T-helper 22 cell (primary cell): ENCODE measurements around the gene STX5.
"Not testable (repeated sequence)": the region's sequence is repeated elsewhere in the genome, so short reads cannot be mapped to it uniquely, and the experiment has no call there.

Experiments used
- DNase-seq: peaks from one replicate; pipeline ENCODE4 v3.0.0-alpha.2; 2020; ENCODE audit warnings: low read depth

The STX5 gene

DNA sequence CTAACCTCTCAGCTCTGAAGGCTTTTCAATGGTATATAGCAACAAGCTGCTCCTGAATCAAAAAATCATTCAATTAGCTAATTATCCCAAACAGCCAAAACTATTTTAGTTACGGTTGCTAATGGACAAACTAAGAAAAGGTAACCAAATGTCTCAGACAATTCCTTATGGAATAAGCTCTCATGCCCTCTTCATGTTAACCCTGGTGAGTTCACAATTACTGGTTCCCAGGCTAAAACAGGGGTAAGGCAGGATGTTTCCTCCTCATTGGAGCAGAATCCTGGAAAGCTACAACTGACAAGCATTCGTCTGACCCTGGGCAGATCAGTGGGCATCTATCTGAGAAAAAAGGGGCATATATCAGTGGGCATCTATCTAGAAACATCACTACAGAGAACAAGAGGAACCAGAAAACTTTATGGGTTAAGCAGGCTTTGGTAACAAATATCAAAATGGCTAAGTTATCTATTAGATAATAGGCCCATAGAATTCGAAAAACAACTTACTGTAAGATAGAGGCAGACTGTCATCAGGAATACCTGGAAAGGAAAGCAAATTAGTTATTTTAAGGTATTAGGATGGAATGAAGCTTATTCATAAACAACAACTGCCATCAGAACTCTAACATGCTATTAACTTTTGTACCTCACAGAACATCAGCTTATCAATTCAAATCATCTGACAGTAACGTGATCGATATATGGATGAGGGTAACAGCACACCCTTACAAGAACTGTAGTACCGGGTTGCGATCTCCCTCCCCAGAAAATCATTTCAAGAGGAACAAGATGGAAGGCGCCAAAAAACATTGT, 22.4 kb upstream of the STX5 start:
- DNase-seq: no peak

DNA sequence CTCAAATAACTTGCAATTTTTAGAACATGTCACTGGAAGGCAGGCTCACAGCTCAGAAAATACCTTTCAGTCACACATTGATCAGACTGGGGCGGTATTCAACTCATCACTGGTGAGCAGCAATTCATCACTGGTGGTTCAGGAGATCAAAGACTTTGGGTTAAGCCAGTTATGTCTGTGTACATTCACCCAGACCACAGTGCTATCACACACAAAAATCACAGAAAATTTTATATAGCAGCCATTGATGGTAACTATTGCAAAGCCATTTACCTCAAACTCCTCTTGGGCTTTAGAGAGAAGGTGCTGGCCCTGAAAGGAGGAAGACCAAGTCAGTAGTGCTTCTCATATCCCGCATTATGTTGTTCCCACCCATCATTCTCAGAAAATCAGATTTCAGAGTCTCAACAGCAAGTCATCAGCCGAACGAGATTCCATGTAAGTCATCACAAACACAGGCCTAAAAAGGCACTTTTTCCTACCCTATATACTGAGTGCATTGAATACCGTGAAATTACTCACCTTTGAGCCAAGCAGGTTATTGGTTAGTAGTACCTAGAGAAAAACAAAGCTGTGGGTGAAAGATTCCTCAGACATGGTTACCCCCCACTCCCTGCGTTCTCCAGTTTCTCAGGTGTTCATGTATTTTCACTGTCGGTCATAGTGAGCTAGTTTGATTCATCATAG, 21.6 kb upstream of the STX5 start:
- DNase-seq: peak; percentile 26

DNA sequence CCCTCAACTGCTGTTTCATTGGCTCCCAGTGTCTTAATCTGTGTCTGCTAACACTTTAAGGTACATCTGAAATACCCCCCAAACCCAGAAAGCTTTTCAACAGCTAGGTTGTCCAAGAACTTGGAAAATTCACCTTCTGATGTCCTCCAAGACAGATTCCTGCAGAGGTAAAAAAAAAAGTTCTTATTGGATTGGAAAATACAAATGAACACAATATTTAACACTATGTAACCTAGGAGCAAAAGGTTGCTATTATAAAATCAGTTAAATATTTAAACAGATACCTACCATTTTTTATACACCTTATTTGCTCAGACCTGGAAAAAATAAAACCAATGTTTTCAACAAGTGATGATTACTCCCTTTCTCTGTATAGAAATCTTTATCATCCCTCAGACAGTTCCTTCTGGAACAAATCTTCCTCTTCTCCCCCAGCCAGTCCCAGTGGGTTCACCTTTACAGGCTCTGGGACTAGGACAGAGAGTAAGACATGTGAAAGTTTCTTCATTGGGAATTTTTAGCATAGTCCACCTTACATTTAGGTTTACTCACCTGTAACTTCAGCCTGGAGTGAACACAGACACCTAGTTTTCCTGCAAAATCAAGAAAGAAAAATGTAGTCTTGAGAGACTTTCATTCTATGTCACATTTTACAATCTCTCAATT, 20.8 kb upstream of the STX5 start:
- DNase-seq: no peak

DNA sequence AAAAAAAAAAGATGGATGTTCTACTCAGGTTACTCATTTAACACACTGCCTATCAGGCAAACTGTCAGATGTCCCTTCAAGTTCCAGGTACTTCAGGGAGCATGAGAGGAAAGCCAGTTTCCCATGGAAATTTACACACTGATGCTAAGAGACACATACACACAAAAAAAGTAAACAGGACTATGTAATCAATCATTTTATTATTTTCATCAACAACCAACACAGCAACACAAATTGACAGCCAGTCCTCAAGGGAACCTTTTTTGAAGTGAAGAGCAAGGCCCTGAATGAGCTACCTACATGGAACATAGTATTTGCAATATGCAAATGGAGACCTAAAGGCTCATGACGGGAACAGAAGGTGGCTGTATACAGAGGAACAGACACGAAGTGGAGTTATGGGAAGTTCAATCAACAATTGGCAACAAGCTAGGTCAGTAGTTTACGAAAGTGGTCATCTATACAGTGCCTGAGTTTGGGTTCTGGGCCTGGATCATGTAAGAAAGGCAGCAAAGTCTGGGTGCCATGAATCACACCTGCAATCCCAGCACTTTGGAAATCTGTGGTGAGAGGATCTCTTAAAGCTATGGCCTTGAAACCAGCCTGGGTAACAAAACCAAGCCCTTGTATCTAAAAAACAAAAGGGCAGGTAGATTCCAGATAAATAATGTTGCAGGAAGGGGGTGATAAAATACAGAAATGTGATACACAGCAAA, 20.1 kb upstream of the STX5 start:
- DNase-seq: no peak

DNA sequence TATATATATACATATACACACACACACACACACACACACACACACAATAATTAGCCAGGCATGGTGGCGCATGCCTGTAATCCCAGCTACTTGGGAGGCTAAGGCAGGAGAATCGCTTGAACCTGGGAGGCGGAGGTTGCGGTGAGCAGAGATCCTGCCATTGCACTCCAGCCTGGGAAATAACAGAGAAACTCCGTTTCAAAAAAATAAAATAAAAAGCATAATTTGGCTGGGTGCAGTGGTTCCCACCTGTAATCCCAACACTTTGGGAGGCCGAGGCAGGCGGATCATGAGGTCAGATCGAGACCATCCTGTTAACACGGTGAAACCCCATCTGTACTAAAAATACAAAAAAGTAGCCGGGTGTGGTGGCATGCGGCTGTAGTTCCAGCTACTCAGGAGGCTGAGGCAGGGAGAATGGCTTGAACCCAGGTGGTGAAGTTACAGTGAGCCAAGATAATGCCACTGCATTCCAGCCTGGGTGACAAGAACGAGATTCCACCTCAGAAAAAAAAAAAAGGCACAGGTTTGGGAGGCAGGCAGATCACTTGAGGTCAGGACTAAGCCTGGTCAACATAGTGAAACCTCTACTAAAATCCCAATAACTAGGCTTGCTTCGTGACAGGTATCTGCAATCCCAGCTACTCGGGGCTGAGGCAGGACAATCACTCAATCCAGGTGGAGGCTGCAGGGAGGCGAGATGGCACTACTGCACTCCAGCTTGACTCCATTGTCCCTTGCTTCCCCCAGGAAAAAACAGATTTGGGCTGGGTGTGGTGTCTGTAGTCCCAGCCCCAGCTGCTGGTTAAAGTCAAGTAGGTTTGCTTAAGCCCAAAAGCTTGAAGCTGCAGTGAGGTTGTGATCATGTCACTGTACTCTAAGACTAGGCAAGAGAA, 19.3 kb upstream of the STX5 start:
- no peak for DNase-seq

DNA sequence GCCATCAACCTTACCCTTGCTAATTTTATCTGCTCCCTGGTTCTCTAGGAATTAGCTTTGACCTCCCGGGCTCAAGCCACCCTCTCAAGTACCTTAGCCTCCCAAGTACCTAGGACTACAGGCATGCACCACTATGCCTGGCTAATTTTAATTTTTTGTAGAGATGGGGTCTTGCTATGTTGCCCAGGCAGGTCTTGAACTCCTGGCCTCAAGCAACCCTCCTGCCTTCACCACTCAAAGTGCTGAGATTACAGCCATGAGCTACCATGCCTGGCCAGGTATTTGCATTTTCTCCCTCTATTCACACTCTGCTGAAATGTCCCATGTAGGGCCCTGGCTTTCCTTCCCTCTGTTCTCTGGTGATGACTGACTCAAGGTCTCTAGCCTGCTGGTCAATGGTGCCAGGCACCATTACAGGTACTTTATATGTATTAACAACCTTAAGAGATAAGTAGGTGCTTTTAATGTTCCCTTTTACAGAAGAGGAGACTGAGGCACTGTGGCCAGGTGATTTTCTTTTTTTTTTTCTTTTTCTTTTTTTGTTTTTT, 16.0 kb upstream of the STX5 start:
- no peak for DNase-seq

DNA sequence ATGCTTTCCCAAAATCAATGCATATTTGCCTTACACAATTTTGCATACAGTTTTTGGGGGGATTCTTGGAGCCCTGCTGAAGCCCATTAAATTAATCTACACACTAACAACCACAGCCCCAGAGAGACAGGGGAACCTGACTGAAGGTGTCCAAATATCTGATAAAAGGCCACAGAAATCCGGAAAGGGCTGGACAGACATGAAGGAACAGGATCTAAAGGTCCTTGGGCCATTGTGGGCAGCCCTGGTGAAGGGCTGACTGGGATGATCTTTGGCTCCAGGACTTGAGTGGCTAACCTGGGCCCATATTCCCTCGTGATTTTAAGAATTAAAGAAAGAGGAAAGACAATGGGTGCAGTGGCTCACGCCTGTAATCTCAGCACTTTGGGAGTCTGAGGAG, 14.3 kb upstream of the STX5 start:
- DNase-seq: no peak

DNA sequence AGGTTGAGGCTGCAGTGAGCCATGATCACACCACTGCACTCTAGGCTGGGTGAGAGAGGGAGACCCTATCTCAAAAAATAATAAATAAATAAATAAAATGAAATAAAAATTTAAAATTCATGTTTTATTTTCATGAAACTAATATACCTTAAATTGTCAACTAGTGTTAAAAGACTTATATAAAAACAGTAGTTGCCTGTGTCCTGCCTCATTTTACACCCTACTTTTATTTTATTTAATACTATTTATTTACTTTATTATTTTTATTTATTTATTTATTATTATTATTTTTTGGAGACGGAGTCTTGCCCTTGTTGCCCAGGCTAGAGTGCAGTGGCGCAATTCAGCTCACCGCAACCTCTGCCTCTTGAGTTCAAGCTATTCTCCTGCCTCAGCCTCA, 12.3 kb upstream of the STX5 start:
- DNase-seq: no peak

DNA sequence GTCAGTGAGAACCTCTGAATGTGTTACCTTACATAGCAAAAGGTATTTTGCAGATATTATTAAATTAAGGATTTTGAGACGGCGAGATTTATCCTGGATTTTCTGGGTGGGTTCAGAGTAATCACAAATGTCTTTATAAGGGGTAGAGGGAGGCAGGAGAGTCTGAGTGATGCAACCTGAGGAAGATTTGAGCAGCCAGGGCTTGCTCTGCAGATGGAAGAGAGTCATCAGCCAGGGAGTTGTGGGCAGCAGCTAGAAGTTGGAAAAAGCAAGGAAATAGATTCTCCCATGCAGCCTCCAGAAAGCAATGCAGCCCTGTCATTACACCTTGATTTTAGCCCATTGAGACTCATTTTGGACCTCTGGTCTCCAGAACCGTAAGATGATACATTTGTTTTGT, 11.6 kb upstream of the STX5 start:
- DNase-seq: no peak

DNA sequence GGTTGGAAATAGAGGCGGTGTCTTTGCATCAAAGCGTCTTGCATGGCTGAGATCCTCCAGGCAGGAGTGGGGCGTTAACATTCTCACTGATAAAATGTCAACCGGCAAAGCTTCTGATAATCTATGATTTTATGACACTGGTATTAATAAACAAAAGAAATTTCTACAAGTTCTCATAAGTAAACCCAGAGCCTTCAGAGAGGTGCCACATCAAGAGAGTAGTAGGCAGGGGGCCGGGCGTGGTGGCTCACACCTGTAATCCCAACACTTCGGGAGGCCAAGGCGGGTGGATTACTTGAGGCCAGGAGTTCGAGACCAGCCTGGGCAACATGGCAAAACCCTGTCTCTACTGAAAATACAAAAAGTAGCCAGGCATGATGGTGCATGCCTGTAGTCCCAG, 11.0 kb upstream of the STX5 start:
- DNase-seq: not testable (repeated sequence)

DNA sequence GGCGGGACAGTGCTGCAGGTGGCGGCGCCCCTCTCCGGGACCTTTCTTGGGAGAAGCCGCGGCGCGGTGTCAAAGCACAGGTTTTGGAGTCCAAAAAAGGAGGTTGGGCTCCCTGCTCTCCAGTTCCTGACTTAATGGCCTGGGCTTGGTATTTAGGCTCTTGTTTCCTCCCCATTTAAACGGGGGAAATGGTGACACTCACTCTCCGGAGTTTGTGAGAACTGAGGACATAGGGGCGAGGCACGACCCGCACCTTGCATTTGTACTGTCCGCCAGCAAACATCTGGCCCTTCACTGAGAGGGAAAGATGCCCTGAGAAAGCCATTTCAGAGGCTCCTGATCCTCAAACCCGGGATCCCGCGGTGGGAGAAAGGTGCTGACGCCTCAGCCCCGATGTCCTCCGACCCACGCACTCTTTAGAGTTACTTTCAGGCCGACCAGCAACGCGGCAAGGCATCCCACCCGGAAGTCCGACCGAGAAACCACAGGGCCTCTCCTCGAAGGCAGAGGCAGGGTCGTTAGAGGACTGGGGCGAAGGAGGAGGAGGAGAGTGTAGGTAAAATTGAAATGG, 10.4 kb upstream of the STX5 start:
- peak; percentile 22 for DNase-seq

DNA sequence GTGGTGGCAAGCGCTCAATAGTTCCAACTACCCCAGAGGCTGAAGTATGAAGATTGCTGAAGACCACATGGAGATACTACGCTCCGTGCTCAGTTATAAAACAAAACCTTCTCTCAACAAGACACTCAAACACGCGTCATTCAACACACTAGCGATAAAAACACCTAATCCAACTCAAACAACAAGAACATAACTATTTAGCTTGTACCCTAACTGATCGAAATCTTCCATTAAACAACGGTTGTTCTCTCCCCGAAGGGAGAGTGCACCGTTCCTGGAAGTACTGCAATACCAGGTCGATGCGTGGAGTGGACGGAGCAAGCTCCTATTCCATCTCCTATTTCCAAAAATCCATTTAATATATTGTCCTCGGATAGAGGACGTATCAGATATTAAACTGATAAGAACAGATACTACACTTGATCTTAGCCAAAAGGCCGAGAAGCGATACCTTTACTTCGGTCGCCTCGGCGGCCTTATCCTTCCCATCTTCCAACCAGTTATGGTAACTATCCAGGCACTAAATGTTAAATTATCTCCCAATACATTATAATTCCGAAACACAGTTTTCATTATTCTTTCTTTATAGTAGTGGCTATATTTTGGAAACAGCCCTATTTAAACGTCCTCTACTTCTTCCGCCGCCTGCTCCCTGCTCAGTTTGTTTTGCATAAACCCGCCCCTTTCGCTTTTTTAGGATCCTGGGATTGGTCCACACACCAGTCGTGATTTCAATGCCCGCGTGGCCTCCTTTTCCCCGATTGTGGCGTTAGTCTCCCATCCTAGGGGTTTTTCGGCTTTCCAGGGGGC, 9.7 kb upstream of the STX5 start:
- DNase-seq: peak; percentile 77

DNA sequence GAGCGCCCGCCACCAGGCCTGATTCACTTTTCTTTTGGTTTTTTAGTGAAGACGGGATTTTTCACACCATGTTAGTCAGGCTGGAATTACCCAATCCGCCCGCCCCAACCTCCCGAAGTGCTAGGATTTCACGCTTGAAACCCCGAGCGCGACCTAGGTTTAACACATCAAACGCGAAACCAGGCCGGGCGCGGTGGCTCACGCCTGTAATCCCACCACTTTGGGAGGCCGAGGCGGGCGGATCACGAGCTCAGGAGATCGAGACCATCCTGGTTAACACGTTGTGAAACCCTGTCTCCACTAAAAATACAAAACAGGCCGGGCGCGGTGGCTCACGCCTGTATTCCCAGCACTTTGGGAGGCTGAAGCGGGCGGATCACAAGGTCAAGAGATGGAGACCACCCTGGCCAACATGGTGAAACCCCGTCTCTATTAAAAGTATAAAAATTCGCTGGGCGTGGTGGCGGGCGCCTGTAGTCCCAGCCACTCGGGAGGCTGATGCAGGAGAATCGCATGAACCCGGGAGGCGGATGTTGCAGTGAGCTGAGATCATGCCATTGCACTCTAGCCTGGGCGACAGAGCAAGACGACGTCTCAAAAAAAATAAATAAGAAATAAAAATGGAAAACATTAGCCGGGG, 9.0 kb upstream of the STX5 start:
- DNase-seq: peak; percentile 74

DNA sequence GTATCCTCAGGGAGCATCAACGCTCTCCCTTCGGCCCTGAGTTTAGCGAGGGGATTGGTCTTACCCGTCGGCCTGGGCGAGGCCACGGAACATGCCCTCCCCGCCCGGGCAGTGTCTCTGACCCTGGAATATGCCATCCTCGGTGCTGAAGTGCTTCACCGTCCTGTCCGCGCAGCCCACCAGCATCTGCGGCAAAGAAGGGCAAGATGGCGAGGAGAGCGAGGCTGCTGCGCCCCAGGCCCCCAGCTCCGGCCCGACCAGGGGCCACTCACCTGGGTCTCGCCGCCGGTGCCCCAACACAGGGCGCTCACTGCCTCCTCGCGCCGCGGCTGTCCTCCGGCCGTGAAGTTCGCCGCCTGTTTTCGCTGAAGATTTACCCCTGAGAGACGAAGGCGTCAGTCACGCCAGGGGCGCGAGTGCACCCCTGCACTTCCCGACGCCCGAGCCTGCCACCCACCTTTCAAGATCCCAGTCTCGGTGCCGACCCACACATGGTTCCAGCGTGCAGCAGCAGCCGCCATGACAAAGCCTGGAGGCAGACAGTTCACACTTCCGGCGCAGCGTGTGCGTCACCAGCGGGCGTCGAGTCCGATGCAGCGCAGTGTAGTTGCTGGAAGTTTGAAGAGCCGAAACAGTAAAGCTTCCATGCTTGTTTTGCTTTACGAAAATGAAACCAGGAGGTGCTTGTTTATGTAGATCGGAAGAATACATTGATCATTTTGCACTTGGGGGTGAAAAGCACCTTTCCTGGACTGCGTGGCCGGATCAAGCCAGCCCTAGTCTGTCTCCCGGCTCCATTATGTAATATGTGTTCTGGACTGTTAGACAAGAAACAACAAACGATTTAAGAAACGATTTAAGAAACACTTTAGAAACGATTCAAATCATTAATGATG, 7.4 kb upstream of the STX5 start, which contains the start of gene WDR74:
WDR74 (minus strand) TSS at position 541 of the 896 bp plus-strand sequence; CDS start at position 521, 20 bp downstream.
- peak; percentile 86 for DNase-seq

DNA sequence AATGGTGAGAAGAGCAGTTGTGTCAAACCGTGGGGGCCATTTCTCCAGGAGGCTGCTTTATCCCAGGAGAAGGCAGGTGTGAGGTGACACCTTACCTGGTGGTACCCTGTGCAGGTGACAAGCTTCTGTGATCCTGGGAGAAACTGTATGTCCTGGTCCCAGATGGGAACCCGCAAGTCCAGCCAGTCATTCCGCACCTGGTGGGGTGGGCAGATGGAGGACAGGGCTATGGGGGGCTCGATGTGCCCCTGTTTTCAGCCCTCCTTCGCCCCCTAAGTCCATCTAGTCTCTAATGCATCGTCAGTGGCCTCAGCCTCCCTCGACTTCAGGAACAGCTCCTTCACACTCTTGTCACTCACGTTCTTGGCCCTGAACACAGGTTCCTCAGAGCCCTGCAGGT, 3.5 kb upstream of the STX5 start:
- no peak for DNase-seq

DNA sequence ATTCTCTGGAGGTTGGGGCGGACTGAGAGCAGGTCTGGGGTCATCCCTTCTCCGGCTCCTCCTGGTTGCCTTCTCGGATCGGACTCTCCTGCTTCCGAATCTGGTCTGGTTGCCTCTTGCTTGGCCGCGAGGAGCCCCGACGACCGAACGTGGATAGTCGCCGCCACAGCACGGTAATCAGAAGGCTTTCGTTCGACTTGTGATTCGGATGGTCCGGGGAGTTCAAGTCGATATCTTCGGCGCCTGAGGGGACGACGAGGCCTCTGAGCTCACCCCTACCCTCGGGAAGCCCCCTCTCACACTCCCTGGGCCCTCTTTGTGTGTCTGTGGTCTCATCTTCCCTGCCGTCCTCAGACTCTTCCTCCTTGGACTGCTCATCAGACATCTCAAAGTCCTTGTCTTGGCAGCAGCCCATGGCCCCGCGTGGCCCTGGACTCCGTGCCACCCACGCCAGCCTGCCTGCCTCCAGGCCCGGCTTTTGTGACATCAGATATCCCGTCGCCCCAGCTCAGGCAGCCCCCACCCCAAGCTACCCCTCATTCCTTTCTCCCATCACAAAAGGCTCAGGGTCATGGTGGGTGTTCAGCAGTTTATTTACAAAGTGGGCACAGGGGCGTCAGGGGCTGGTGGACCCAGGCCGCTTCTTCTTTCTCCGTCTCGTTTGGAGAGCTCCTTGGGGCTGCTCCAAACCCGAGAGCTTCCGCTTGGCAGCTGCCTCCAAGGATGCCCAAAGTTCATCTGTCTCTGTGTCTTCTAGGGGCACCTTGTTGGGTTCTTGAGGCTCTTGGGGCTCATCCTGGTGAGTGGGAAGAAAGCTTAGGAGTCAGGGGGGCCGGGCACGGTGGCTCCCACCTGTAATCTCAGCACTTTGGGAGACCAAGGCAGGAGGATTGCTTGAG, 734 bp upstream of the STX5 start, which contains the start of gene TEX54:
TEX54 (minus strand) TSS at position 506 of the 899 bp plus-strand sequence.
- no peak for DNase-seq

DNA sequence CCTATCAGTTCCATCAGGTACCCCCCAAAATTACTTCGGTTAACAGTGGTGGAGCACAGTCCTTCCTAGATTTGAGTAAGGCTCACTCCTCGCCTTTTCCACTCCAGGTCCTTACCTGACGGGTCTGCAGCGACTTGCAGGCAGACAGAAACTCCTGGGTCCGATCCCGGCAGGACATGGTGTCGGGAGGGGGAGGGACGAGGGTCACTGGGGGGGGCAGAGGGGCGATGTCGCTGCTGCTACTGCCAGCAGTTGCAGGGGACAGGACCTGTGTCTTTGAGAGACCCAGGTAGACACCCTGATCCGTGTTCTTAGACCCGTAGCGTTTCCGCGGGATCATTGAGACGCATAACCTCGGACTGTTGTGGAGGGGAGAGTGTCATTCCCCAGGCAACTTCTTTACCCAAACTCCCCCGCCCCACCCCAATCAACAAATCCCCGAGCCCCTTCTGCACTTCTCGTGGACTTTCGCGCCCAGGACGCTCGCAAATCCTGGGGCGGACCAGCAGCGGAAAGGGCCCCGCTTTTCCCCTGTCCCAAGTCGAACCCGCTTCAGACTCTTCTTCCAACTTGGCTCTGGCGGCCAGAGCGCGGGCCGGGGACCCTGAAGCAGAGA, 839 bp downstream of the STX5 start:
- no peak for DNase-seq
